ENCODE results near the gene LRRC26.
"Not testable (repeated sequence)": the region's sequence is repeated elsewhere in the genome, so short reads cannot be mapped to it uniquely, and the experiment has no call there.

The LRRC26 gene

DNA sequence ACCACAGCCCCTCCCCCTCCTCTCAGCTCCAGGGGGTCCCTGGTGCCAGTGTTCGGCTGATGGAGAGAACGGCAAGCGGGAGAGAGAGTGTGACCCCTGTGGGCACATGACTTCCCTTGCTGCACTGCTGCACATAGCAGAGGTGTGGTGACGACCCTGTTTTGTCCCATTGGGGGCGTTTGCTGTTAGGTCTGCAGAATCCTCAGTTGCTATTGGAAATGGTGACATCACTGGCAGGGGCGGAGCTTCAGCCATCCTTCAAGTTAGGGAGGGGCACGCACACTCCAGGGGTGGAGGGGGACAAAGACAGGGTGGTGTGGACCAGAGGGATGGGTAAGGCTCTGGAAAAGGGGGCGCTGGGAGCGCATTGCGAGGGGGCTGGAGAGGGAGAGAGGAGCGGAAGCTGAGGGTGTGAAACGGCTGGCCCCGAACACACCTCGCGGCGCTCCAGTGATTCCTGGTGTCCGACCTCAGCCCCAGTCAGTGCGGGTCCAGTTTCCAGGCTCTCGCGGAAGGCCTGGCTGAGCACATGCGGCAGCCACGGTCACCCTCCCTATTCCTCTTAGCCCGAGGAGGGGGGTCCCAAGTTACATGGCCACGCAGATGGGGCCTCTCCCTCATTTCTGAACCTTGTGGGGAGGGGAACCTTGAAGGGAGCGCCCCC is 31.7 kb downstream of the LRRC26 start:
- H3K4me1 ChIP-seq (ENCODE audit: control insufficient read depth, low read length) = peaks cover 21% of the 10 kb centered on the region
- H3K4me2 ChIP-seq (ENCODE audit: low read length) = 0 out of 2 replicates have a peak overlapping the region, but pooled peaks have one; percentile 4
- H3F3A ChIP-seq (ENCODE audit: control insufficient read depth, insufficient read depth) = 0 out of 2 replicates have a peak, but pooled peaks cover 3% of the 10 kb centered on the region
- H3K79me2 ChIP-seq (ENCODE audit: control insufficient read depth, low read length) = no peaks in the 10 kb centered on the region
- TF ChIP-seq EZH2phosphoT487 (IDR thresholded peaks at IDR 0.05; ENCODE audit: borderline replicate concordance, low read length) = no peak
- TF ChIP-seq, protein P1, sequence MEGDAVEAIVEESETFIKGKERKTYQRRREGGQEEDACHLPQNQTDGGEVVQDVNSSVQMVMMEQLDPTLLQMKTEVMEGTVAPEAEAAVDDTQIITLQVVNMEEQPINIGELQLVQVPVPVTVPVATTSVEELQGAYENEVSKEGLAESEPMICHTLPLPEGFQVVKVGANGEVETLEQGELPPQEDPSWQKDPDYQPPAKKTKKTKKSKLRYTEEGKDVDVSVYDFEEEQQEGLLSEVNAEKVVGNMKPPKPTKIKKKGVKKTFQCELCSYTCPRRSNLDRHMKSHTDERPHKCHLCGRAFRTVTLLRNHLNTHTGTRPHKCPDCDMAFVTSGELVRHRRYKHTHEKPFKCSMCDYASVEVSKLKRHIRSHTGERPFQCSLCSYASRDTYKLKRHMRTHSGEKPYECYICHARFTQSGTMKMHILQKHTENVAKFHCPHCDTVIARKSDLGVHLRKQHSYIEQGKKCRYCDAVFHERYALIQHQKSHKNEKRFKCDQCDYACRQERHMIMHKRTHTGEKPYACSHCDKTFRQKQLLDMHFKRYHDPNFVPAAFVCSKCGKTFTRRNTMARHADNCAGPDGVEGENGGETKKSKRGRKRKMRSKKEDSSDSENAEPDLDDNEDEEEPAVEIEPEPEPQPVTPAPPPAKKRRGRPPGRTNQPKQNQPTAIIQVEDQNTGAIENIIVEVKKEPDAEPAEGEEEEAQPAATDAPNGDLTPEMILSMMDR (IDR thresholded peaks at IDR 0.05; ENCODE audit: low read depth, low read length, poor library complexity, severe bottlenecking) = peak; percentile 28
- H3K9me3 ChIP-seq (ENCODE audit: control insufficient read depth, insufficient read depth, low read length) = no peaks in the 10 kb centered on the region
- peaks cover 28% of the 10 kb centered on the region for H3K27me3 ChIP-seq (ENCODE audit: control insufficient read depth, low read length)
- no peak overlapping the region for H3K4me3 ChIP-seq (ENCODE audit: low read length)
- no peaks in the 10 kb centered on the region for H3K9me2 ChIP-seq (replicated peaks; ENCODE audit: control insufficient read depth, low read length)
- H4K20me1 ChIP-seq (ENCODE audit: control insufficient read depth, insufficient read depth, low read depth, low read length) = no peaks in the 10 kb centered on the region
- no peak overlapping the region for H3K27ac ChIP-seq (ENCODE audit: low read depth, low read length)
- H3K36me3 ChIP-seq (ENCODE audit: control insufficient read depth, low read length) = no peaks in the 10 kb centered on the region

DNA sequence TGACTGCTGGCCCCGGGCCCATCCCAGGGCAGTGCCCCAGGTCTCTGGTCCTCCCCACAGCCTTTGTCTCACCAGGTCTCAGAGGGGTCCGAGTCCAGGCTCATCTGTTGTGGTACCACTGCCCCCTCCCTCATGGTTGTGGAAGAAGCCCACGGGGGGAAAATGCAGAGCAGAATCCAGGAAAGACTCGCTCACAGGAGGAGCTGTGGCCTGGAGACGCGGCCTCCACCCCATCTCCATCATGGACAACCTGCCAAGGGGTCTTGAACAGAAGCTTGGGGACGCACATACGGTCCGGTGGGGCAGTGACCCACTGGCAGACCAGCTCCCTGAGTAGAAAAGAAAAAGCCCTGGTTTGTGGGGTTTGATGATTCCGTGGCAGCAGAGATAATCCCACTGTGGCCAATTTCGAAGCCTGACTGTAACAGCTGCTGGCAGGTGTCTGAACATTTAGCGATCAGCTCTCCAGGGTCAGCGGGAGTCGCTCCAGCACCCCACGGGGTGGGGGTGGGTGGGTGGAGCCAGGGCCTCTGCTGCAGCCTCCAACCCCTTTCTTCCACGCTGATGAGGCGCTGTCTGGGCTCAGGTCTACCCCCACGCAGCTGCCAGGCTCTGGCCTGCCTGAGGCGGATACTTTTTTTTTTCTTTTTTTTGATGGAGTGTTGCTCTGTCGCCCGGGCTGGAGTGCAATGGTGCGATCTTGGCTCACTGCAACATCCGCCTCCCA is 32.8 kb downstream of the LRRC26 start:
- H3K9me3 ChIP-seq (ENCODE audit: control insufficient read depth, insufficient read depth, low read length) = no peaks in the 10 kb centered on the region
- peak overlapping the region; percentile 29; the same call in 1 of the 2 replicates for H3K4me2 ChIP-seq (ENCODE audit: low read length)
- H3K79me2 ChIP-seq (ENCODE audit: control insufficient read depth, low read length) = no peaks in the 10 kb centered on the region
- peaks cover 19% of the 10 kb centered on the region for H3K27me3 ChIP-seq (ENCODE audit: control insufficient read depth, low read length)
- peaks cover 21% of the 10 kb centered on the region for H3K4me1 ChIP-seq (ENCODE audit: control insufficient read depth, low read length)
- no peak overlapping the region for H3K4me3 ChIP-seq (ENCODE audit: low read length)
- TF ChIP-seq, protein P1 (IDR thresholded peaks at IDR 0.05; ENCODE audit: low read depth, low read length, poor library complexity, severe bottlenecking) = no peak
- TF ChIP-seq EZH2phosphoT487 (IDR thresholded peaks at IDR 0.05; ENCODE audit: borderline replicate concordance, low read length) = no peak
- H3K36me3 ChIP-seq (ENCODE audit: control insufficient read depth, low read length) = no peaks in the 10 kb centered on the region
- no peak overlapping the region for H3K27ac ChIP-seq (ENCODE audit: low read depth, low read length)
- H3K9me2 ChIP-seq (replicated peaks; ENCODE audit: control insufficient read depth, low read length) = no peaks in the 10 kb centered on the region
- peaks cover 10% of the 10 kb centered on the region for H3F3A ChIP-seq (ENCODE audit: control insufficient read depth, insufficient read depth)
- no peaks in the 10 kb centered on the region for H4K20me1 ChIP-seq (ENCODE audit: control insufficient read depth, insufficient read depth, low read depth, low read length)

DNA sequence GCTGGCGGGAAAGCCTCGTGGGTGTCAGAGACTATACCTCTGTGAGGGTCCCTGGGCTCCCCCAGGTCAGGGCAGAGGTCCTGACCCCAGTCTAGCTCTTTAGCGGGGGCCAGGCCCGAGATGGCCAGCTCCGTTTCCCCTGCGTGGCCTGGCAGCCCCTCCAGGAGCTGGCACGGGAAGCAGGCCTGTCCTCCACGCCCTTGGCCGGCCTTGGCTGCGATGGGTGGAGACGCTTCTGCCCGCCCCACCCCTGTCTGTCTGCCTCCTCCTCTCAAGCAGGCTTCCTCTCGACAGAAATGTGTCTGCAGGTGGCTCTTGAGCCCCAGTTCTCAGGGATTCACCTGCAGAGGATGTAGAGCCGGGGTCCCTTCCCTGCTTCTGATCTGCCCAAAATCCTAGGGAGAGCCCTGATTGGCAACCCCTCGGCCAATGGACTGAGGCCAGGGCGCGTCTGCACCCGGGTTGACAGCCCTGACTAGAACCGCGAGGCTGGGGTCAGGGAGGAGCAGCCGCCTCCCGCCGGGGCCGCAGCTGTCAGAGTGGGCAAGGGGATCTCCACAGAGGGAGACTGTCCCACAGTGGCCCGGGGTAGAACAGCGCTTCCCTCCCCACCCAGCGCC is 33.5 kb downstream of the LRRC26 start:
- peaks cover 18% of the 10 kb centered on the region for H3K27me3 ChIP-seq (ENCODE audit: control insufficient read depth, low read length)
- H3K9me3 ChIP-seq (ENCODE audit: control insufficient read depth, insufficient read depth, low read length) = no peaks in the 10 kb centered on the region
- no peak overlapping the region for H3K27ac ChIP-seq (ENCODE audit: low read depth, low read length)
- H3K9me2 ChIP-seq (replicated peaks; ENCODE audit: control insufficient read depth, low read length) = no peaks in the 10 kb centered on the region
- H3K4me3 ChIP-seq (ENCODE audit: low read length) = no peak overlapping the region
- no peaks in the 10 kb centered on the region for H3K79me2 ChIP-seq (ENCODE audit: control insufficient read depth, low read length)
- H3F3A ChIP-seq (ENCODE audit: control insufficient read depth, insufficient read depth) = peaks cover 10% of the 10 kb centered on the region
- no peaks in the 10 kb centered on the region for H4K20me1 ChIP-seq (ENCODE audit: control insufficient read depth, insufficient read depth, low read depth, low read length)
- H3K36me3 ChIP-seq (ENCODE audit: control insufficient read depth, low read length) = no peaks in the 10 kb centered on the region
- peak overlapping the region; percentile 29 for H3K4me2 ChIP-seq (ENCODE audit: low read length)
- TF ChIP-seq EZH2phosphoT487 (IDR thresholded peaks at IDR 0.05; ENCODE audit: borderline replicate concordance, low read length) = no peak
- TF ChIP-seq, protein P1 (IDR thresholded peaks at IDR 0.05; ENCODE audit: low read depth, low read length, poor library complexity, severe bottlenecking) = no peak
- peaks cover 27% of the 10 kb centered on the region for H3K4me1 ChIP-seq (ENCODE audit: control insufficient read depth, low read length)

DNA sequence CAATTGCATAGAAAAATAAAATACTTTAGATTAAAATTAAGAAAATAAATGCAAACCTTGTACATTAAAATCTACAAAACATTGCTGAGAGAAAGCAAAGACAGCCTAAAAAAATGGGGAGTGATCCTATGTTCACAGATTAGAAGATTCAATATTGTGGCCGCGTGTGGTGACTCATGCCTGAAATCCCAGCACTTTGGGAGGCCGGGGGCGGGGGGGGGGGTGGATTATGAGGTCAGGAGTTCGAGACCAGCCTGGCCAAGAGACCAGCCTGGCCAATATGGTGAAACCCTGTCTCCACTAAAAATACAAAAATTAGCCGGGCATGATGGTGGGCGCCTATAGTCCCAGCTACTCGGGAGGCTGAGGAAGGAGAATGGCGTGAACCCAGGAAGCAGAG is 34.7 kb downstream of the LRRC26 start:
- H3K9me3 ChIP-seq (ENCODE audit: control insufficient read depth, insufficient read depth, low read length); H3K9me2 ChIP-seq (replicated peaks; ENCODE audit: control insufficient read depth, low read length); H3K79me2 ChIP-seq (ENCODE audit: control insufficient read depth, low read length); H3K36me3 ChIP-seq (ENCODE audit: control insufficient read depth, low read length); H3F3A ChIP-seq (ENCODE audit: control insufficient read depth, insufficient read depth); H3K4me3 ChIP-seq (ENCODE audit: low read length); H3K27ac ChIP-seq (ENCODE audit: low read depth, low read length); H3K4me2 ChIP-seq (ENCODE audit: low read length); H4K20me1 ChIP-seq (ENCODE audit: control insufficient read depth, insufficient read depth, low read depth, low read length): not testable (repeated sequence)
- Histone ChIP-seq H3K27me3 (ENCODE audit: control insufficient read depth, low read length) (peaks cover 11% of the 10 kb centered on the region), H3K4me1 (ENCODE audit: control insufficient read depth, low read length) (peaks cover 38% of the 10 kb centered on the region)

Measured in DOHH2 (cell line).